ENCODE measurements around the gene DDX6.

GRCh38 chr11:118749429-118749828 is 41.5 kb downstream of the DDX6 start:
- no peak for TF ChIP-seq CTCF (tag by site-specific recombination; IDR thresholded peaks at IDR 0.05)
- TF ChIP-seq ZNF558 (tag by site-specific recombination; IDR thresholded peaks at IDR 0.05): no peak
- no peak for TF ChIP-seq ATF2 (tag by site-specific recombination; IDR thresholded peaks at IDR 0.05; ENCODE audit: low read depth)
- TF ChIP-seq YY1 (tag by site-specific recombination; IDR thresholded peaks at IDR 0.05): no peak
- no peak for TF ChIP-seq ZNF580 (tag by site-specific recombination; IDR thresholded peaks at IDR 0.05)
- no peak for TF ChIP-seq FEZF1 (tag by site-specific recombination; IDR thresholded peaks at IDR 0.05)
- TF ChIP-seq REST (tag by site-specific recombination; IDR thresholded peaks at IDR 0.05): no peak
- no peak for TF ChIP-seq ZNF76 (tag by site-specific recombination; IDR thresholded peaks at IDR 0.05; ENCODE audit: borderline replicate concordance, low read depth)
- no peak for TF ChIP-seq ZNF221 (tag by site-specific recombination; IDR thresholded peaks at IDR 0.05; ENCODE audit: borderline replicate concordance)
- TF ChIP-seq ZNF777 (tag by site-specific recombination; IDR thresholded peaks at IDR 0.05; ENCODE audit: borderline replicate concordance): no peak
- TF ChIP-seq ZNF600 (tag by site-specific recombination; IDR thresholded peaks at IDR 0.05): no peak
- TF ChIP-seq SP3 (tag by site-specific recombination; IDR thresholded peaks at IDR 0.05): no peak

All from HEK293 (cell line).